ENCODE measurements around the gene PDZD4.

- TF ChIP-seq CTCF (IDR thresholded peaks at IDR 0.05; ENCODE audit: insufficient read depth, low read depth, low read length) (no peak), EZH2 (IDR thresholded peaks at IDR 0.05; ENCODE audit: insufficient read depth, low read length) (no peak)
These were observed 66.9 kb downstream of the PDZD4 start for GRCh38 chrX:153763298-153763932.
